ENCODE data around the gene PRPS2. TPM values are rescaled to one million over a fixed set of nuclear protein-coding genes. Genes with fewer than 3 reads are reported as not detected.

The PRPS2 gene
- total and polyA plus RNA-seq, 2 of the 8 experiments (the other 6 are each of a cell fraction or from before 2014, with no cell fraction given), result 11.8 to 31.4 TPM

- DNase-seq (ENCODE audit: low read depth in 1 of 2, low spot score in 2 of 2) (no peak), FAIRE-seq (no peak)
- Histone ChIP-seq H4K5ac (ENCODE audit: insufficient read length, low read depth, low read length) (no peak overlapping the region), H3K9me3 (ENCODE audit: insufficient read depth in 2 of 2, low read depth in 1 of 2, low read length in 1 of 2) (no peaks in the 10 kb centered on the region), H3K4me3 (ENCODE audit: extremely low read depth in 1 of 4, insufficient read depth in 2 of 4, low read depth in 3 of 4, low read length in 4 of 4) (no peak overlapping the region), H3K27ac (ENCODE audit: low read depth, low read length) (no peak overlapping the region), H3K56ac (replicated peaks; ENCODE audit: insufficient read length, low read depth, low read length) (no peak overlapping the region), H3K9ac (replicated peaks in 1 of 4; ENCODE audit: extremely low read depth in 1 of 4, low read depth in 3 of 4, low read length in 3 of 4) (no peak overlapping the region), H2BK15ac (ENCODE audit: low read length) (no peak overlapping the region), H2AFZ (ENCODE audit: low read length) (no peak overlapping the region), H3K4ac (replicated peaks; ENCODE audit: insufficient read length, low read depth, low read length) (no peak overlapping the region), H3K23me2 (ENCODE audit: low read depth, low read length) (no peaks in the 10 kb centered on the region), H3K18ac (ENCODE audit: extremely low read depth, low read length) (no peak overlapping the region), H3K27me3 (replicated peaks in 1 of 4; ENCODE audit: control insufficient read depth in 3 of 4, extremely low read depth in 1 of 4, insufficient read depth in 3 of 4, low read length in 3 of 4) (no peaks in the 10 kb centered on the region), H3K4me2 (ENCODE audit: insufficient read depth in 1 of 2, low read depth in 2 of 2, low read length in 2 of 2) (no peak overlapping the region), H3K36me3 (ENCODE audit: control insufficient read depth in 2 of 4, insufficient read depth in 4 of 4, low read length in 3 of 4) (no peaks in the 10 kb centered on the region), H3K23ac (ENCODE audit: insufficient read length) (no peak overlapping the region), H2AK5ac (ENCODE audit: low read depth, low read length) (no peak overlapping the region), H4K8ac (ENCODE audit: extremely low read depth, insufficient read depth, low read length) (no peak overlapping the region), H3K79me1 (ENCODE audit: low read depth, low read length) (no peaks in the 10 kb centered on the region), H2BK120ac (replicated peaks; ENCODE audit: low read depth, low read length) (no peak overlapping the region), H3K4me1 (replicated peaks in 1 of 4; ENCODE audit: control insufficient read depth in 3 of 4, insufficient read depth in 4 of 4, low read length in 3 of 4) (no peaks in the 10 kb centered on the region), H2BK5ac (ENCODE audit: low read depth, low read length) (no peak overlapping the region), H4K20me1 (replicated peaks in 1 of 2; ENCODE audit: control insufficient read depth in 1 of 2, insufficient read depth in 2 of 2, low read length in 2 of 2) (no peaks in the 10 kb centered on the region), H3K79me2 (ENCODE audit: control insufficient read depth in 1 of 2, insufficient read depth in 2 of 2, low read length in 2 of 2) (no peaks in the 10 kb centered on the region), H2BK20ac (ENCODE audit: low read length) (no peak overlapping the region), H4K91ac (replicated peaks; ENCODE audit: insufficient read length, low read length) (no peak overlapping the region), H3K14ac (ENCODE audit: insufficient read length) (no peak overlapping the region), H2BK12ac (ENCODE audit: low read depth, low read length) (no peak overlapping the region)
- WGBS, 2 experiments (ENCODE audit: extremely low coverage in 1 of 2, insufficient coverage in 1 of 2, insufficient read length in 1 of 2, insufficient replicate concordance in 2 of 2, low coverage in 1 of 2, low lambda C conversion rate in 2 of 2, missing lambda C conversion rate in 1 of 2), result 100% methylated on average over 2 of the region's 2 CpGs; no CpG with 5 or more reads in 1 of the 2 experiments
- ChIA-PET CTCF (ENCODE audit: partially characterized antibody) (no interaction called here), POLR2A (ENCODE audit: partially characterized antibody) (no interaction called here)
- TF ChIP-seq CHD1 (IDR thresholded peaks at IDR 0.05; ENCODE audit: low read depth, low read length), result no peak
- TF ChIP-seq TAF7 (optimal IDR thresholded peaks at IDR 0.05; ENCODE audit: borderline replicate concordance, low read depth, low read length), result no peak
- no peak for TF ChIP-seq FOSL1 (IDR thresholded peaks at IDR 0.05; ENCODE audit: insufficient read depth, low read depth, low read length)
- no peak for TF ChIP-seq CTCF (IDR thresholded peaks at IDR 0.05; ENCODE audit: control extremely low read depth in 1 of 3, insufficient read depth in 1 of 3, low read depth in 1 of 3, low read length in 3 of 3)
- TF ChIP-seq PHF8 (conservative IDR thresholded peaks at IDR 0.05; ENCODE audit: low read depth, low read length), result no peak
- no peak for TF ChIP-seq MAX (IDR thresholded peaks at IDR 0.05)
These were observed 52.0 kb downstream of the PRPS2 start for GRCh38 chrX:12843061-12843667.
